ENCODE results near the gene TDRD6. TPM values are rescaled to one million over a fixed set of nuclear protein-coding genes. Genes with fewer than 3 reads are reported as not detected.

The TDRD6 gene
- total and polyA plus RNA-seq, 2 experiments from 2014 or later, result 0.14 to 0.24 TPM

DNA sequence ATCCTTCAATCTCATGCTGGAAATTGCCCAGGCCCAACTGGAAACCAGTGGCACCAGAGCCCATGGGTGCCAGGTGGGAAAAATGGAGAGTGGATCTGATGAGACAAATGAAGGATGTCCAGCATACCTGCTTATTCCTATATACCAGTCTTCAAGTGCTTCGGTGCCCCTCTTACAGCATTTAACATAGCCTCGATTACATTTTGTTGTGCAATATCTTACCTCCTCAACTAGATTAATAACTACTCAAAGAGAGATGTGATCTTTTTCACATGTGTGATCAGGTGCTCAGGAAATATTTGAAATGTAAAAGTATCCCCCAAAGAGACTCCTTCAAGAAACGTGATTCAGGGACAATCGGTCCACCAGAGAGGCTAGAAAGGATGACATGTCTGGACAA is 54.2 kb downstream of the TDRD6 start (continued):
- TF ChIP-seq, protein P1, sequence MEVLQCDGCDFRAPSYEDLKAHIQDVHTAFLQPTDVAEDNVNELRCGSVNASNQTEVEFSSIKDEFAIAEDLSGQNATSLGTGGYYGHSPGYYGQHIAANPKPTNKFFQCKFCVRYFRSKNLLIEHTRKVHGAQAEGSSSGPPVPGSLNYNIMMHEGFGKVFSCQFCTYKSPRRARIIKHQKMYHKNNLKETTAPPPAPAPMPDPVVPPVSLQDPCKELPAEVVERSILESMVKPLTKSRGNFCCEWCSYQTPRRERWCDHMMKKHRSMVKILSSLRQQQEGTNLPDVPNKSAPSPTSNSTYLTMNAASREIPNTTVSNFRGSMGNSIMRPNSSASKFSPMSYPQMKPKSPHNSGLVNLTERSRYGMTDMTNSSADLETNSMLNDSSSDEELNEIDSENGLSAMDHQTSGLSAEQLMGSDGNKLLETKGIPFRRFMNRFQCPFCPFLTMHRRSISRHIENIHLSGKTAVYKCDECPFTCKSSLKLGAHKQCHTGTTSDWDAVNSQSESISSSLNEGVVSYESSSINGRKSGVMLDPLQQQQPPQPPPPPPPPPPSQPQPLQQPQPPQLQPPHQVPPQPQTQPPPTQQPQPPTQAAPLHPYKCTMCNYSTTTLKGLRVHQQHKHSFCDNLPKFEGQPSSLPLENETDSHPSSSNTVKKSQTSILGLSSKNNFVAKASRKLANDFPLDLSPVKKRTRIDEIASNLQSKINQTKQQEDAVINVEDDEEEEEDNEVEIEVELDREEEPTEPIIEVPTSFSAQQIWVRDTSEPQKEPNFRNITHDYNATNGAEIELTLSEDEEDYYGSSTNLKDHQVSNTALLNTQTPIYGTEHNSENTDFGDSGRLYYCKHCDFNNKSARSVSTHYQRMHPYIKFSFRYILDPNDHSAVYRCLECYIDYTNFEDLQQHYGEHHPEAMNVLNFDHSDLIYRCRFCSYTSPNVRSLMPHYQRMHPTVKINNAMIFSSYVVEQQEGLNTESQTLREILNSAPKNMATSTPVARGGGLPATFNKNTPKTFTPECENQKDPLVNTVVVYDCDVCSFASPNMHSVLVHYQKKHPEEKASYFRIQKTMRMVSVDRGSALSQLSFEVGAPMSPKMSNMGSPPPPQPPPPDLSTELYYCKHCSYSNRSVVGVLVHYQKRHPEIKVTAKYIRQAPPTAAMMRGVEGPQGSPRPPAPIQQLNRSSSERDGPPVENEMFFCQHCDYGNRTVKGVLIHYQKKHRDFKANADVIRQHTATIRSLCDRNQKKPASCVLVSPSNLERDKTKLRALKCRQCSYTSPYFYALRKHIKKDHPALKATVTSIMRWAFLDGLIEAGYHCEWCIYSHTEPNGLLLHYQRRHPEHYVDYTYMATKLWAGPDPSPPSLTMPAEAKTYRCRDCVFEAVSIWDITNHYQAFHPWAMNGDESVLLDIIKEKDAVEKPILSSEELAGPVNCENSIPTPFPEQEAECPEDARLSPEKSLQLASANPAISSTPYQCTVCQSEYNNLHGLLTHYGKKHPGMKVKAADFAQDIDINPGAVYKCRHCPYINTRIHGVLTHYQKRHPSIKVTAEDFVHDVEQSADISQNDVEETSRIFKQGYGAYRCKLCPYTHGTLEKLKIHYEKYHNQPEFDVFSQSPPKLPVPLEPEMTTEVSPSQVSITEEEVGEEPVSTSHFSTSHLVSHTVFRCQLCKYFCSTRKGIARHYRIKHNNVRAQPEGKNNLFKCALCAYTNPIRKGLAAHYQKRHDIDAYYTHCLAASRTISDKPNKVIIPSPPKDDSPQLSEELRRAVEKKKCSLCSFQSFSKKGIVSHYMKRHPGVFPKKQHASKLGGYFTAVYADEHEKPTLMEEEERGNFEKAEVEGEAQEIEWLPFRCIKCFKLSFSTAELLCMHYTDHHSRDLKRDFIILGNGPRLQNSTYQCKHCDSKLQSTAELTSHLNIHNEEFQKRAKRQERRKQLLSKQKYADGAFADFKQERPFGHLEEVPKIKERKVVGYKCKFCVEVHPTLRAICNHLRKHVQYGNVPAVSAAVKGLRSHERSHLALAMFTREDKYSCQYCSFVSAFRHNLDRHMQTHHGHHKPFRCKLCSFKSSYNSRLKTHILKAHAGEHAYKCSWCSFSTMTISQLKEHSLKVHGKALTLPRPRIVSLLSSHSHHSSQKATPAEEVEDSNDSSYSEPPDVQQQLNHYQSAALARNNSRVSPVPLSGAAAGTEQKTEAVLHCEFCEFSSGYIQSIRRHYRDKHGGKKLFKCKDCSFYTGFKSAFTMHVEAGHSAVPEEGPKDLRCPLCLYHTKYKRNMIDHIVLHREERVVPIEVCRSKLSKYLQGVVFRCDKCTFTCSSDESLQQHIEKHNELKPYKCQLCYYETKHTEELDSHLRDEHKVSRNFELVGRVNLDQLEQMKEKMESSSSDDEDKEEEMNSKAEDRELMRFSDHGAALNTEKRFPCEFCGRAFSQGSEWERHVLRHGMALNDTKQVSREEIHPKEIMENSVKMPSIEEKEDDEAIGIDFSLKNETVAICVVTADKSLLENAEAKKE (CRISPR knock-in tag; IDR thresholded peaks at IDR 0.05), result no peak
- TF ChIP-seq, protein P2, sequence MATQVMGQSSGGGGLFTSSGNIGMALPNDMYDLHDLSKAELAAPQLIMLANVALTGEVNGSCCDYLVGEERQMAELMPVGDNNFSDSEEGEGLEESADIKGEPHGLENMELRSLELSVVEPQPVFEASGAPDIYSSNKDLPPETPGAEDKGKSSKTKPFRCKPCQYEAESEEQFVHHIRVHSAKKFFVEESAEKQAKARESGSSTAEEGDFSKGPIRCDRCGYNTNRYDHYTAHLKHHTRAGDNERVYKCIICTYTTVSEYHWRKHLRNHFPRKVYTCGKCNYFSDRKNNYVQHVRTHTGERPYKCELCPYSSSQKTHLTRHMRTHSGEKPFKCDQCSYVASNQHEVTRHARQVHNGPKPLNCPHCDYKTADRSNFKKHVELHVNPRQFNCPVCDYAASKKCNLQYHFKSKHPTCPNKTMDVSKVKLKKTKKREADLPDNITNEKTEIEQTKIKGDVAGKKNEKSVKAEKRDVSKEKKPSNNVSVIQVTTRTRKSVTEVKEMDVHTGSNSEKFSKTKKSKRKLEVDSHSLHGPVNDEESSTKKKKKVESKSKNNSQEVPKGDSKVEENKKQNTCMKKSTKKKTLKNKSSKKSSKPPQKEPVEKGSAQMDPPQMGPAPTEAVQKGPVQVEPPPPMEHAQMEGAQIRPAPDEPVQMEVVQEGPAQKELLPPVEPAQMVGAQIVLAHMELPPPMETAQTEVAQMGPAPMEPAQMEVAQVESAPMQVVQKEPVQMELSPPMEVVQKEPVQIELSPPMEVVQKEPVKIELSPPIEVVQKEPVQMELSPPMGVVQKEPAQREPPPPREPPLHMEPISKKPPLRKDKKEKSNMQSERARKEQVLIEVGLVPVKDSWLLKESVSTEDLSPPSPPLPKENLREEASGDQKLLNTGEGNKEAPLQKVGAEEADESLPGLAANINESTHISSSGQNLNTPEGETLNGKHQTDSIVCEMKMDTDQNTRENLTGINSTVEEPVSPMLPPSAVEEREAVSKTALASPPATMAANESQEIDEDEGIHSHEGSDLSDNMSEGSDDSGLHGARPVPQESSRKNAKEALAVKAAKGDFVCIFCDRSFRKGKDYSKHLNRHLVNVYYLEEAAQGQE (IDR thresholded peaks at IDR 0.05; ENCODE audit: unreplicated experiment), result no peak
- TF ChIP-seq, protein P3, sequence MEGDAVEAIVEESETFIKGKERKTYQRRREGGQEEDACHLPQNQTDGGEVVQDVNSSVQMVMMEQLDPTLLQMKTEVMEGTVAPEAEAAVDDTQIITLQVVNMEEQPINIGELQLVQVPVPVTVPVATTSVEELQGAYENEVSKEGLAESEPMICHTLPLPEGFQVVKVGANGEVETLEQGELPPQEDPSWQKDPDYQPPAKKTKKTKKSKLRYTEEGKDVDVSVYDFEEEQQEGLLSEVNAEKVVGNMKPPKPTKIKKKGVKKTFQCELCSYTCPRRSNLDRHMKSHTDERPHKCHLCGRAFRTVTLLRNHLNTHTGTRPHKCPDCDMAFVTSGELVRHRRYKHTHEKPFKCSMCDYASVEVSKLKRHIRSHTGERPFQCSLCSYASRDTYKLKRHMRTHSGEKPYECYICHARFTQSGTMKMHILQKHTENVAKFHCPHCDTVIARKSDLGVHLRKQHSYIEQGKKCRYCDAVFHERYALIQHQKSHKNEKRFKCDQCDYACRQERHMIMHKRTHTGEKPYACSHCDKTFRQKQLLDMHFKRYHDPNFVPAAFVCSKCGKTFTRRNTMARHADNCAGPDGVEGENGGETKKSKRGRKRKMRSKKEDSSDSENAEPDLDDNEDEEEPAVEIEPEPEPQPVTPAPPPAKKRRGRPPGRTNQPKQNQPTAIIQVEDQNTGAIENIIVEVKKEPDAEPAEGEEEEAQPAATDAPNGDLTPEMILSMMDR (conservative IDR thresholded peaks at IDR 0.05; ENCODE audit: low read depth in 2 of 2), result no peak
- no peak for TF ChIP-seq POLR2AphosphoS5 (IDR thresholded peaks at IDR 0.05; ENCODE audit: low read depth)
- TF ChIP-seq EZH2phosphoT487 (IDR thresholded peaks at IDR 0.05; ENCODE audit: unreplicated experiment), result no peak
- no peak for TF ChIP-seq NANOG (IDR thresholded peaks at IDR 0.05; ENCODE audit: borderline replicate concordance)
- TF ChIP-seq STAT1 (IDR thresholded peaks at IDR 0.05; ENCODE audit: unreplicated experiment), result no peak
- no peak for TF ChIP-seq ZNF331 (CRISPR knock-in tag; IDR thresholded peaks at IDR 0.05; ENCODE audit: low read depth)
- no peak for TF ChIP-seq CREB1 (CRISPR knock-in tag; IDR thresholded peaks at IDR 0.05; ENCODE audit: low read depth)
- TF ChIP-seq JUNB (IDR thresholded peaks at IDR 0.05; ENCODE audit: unreplicated experiment), result no peak
- no peak for TF ChIP-seq ETS1 (IDR thresholded peaks at IDR 0.05)

All from GM23338 (cell line).